Measurements from ENCODE around the gene SSNA1. TPM values are rescaled to one million over a fixed set of nuclear protein-coding genes. Genes with fewer than 3 reads are reported as not detected.

The SSNA1 gene, protein sequence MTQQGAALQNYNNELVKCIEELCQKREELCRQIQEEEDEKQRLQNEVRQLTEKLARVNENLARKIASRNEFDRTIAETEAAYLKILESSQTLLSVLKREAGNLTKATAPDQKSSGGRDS
- 92.8 to 153 TPM (median 142 TPM) in 5 replicates for total RNA-seq (2022; extraction: Qiagen RNA extraction)

DNA sequence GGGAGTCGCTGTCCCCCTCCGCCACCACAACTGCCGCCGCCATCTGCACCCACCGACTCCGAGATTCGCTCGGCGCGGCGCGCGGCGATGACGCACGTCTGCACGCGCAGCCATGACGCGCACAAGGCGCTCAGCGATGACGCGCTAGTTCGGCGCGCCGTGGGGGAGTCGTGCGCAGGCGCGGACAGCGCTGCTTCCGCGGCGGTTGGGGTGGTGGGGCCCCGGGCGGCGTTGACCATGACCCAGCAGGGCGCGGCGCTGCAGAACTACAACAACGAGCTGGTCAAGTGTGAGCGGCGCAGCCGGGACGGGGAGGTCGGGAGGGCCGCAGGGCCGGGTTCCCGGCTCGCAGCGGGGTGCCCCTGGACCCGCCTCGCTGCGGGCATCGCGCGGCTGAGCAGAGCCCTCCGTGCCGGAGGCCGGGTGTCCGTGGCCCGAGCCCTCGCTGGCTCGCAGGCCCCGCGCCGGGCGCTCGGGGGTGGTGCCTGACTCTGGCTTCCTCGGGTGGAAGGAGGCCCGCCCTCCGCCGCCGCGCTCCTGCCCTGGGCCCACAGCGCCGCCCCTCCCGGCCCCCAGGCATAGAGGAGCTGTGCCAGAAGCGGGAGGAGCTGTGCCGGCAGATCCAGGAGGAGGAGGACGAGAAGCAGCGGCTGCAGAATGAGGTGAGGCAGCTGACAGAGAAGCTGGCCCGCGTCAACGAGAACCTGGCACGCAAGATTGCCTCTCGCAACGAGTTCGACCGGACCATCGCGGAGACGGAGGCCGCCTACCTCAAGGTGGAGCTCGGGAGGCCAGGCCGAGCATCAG is at the start of gene SSNA1, which contains the start of gene ANAPC2:
SSNA1 (plus strand) TSS at position 187 of the 807 bp plus-strand sequence; CDS start at position 238, 51 bp downstream.
ANAPC2 (minus strand) TSS at position 71 of the 807 bp plus-strand sequence; CDS start at position 43, 28 bp downstream.

DNA sequence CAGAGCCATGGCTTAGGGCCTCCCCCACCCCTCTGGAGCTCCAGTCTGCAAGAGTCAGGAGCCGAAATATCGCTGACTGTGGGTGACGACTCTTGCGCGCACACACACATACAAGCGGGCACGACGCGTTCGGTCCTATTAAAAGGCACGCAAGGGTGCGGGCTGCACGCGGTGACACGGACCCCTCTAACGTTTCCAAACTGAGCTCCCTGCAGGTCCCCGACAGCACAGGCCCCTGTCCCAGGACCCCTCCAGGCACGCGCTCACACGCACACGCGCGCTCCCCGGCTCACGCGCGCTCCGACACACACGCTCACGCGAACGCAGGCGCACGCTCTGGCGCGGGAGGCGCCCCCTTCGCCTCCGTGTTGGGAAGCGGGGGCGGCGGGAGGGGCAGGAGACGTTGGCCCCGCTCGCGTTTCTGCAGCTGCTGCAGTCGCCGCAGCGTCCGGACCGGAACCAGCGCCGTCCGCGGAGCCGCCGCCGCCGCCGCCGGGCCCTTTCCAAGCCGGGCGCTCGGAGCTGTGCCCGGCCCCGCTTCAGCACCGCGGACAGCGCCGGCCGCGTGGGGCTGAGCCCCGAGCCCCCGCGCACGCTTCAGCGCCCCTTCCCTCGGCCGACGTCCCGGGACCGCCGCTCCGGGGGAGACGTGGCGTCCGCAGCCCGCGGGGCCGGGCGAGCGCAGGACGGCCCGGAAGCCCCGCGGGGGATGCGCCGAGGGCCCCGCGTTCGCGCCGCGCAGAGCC is 49.6 kb upstream of the SSNA1 start, which contains the start of gene GRIN1:
GRIN1 (plus strand) TSS at position 433 of the 746 bp plus-strand sequence. CDS start 333 bp downstream, outside the sequence.

DNA sequence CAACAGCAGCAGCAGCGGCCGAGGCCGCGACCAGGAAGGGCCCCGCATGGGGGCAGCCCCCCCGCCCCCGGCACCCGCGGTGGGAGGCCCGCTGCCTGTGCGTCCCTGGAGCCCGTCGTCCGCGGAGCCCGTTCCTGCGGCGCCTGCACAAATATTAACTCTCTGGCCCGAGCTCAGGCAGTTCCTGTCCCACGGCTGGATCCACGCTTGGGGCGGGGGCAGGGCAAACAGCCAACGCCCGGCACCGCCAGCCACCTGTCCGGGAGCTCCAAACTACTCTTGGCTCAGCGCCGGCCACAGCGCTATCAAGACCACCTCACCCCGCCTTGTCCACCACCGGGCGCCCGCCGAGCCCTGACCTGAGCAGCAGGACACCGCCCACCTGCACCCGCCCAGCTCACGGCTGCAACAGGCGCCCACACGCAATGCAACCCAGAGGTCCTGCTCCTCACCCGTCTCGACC is 18.5 kb upstream of the SSNA1 start, which contains the start of gene LRRC26:
LRRC26 (minus strand) TSS at position 156 of the 463 bp plus-strand sequence; CDS start at position 48, 108 bp downstream.

DNA sequence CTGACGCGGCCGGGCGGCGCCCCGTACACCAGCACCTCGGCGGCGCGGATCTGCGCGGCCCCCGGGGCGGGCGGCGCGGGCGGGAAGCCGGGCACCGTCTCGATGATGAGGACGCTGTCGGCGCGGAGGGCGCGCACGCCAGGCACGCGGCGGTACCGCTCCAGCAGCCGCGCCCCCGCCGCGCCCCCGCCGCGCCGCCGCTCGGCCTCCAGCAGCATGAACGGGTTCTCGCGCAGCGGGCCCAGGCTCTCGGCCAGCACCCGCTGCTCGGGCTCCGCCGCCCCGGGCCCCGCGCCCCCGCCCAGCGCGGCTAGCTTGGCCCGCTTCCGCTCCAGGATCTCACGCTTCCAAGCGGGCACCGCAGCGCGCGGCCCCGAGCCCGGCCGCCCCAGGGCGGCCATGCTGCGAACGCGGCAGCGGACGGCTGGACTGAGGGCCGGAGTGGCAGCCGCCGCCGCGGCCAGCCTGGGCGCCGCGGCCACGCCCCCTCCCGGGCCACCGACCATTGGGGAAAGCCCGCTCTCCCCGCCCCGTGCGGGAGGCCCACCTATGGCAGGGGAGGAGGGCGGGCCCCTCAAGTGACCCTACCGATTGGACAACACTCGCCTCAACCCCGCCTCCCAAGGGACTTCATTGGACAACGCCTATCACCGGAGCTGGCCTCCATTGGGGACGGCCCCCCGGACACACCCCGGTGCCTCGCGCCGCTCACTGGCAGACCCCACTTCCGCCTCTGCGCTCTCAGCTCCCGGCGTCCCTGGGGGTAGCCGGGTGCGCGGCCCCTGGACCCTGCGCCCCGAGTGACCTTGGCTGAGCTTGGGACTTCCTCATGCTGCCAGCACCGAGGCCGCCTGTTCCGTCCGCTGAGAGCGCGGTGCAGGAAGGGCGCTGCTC is 12.1 kb downstream of the SSNA1 start, which contains the start of gene TPRN:
TPRN (minus strand) TSS at position 431 of the 894 bp plus-strand sequence; CDS start at position 401, 30 bp downstream.

DNA sequence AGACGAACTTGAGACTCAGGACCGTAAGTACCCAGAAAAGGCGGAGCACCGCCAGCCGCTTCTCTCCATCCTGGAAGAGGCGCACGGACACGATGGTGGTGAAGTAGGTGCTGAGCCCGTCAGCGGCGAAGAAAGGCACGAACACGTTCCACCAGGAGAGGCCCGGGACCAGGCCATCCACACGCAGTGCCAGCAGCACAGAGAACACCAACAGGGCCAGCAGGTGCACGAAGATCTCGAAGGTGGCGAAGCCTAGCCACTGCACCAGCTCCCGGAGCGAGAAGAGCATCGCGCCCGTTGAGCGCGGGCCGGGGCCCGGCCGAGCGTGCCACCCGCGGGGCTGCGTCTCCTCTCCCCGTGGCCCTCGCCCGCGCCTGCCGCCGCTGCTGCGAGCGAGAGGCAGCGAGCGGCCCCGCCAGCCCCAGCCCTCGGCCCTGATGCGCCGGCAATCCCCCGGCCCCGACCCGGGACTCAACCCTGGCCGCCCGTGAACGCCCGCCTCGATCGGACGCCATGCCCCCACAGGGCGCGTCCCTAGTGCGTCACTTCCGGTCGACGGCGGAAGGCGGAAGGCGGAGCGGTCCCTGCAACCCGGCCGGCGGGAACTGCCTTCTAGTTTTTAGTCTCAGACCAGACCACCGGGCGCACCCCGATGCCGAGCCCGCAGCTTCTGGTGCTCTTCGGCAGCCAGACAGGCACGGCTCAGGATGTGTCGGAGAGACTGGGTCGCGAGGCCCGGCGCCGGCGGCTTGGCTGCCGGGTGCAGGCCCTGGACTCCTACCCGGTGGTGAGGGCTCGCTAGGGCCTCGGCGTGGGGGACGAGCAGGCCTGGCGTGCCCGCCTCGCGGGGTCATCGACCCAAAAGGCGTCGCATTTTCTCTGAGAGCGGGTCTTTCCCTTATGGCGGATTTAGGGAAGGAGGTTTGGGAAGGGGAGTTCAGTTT is 16.9 kb downstream of the SSNA1 start, which contains the start of the genes NDOR1 and TMEM203:
NDOR1 (plus strand) TSS at position 575 of the 944 bp plus-strand sequence; CDS start at position 653, 78 bp downstream.
TMEM203 (minus strand) TSS at position 523 of the 944 bp plus-strand sequence; CDS start at position 289, 234 bp downstream.

DNA sequence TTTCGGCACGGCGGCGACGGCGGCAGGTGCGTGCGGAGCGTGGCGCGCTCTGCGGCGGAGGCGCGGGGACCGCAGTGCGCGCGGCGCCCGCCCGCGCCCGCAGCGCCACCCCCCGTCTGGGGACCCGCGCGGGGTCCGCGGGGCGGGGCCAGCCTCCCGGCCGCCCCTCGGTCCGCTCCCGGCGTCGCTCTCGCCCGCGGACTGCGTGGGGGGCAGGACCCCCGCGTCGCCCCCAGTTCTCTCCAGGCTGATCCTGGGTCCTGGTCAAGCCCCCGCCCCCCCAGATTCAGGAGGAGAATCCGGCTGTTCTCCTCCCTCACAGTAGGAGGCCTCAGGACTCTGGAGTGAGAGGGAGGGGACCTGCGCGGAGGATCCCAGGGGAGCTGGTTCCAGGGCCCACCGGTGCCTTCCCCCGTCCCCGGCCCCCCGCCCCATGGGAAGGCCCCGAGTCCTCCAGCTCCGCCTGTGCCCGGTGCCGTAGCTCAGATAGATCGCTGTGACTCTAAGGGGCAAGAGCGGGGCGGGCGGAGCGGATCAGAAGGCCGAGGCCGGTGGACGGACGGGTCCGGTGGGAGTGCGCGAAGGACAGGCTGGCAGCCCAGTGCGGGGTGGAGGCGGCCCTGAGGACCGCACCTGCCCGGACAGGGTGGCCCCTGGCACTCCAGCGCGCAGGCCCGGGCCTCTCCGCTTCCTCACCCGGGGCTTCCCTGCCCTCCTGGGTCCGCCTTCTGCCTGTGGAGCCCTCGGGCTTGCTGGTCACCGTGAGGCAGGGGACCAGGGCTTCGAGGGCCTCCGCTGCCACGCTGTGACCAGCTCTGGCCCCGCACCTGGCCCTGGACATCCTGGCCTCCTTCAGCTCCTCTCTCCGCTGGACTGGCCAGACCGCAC is 34.0 kb downstream of the SSNA1 start, which contains the start of gene RNF208:
RNF208 (minus strand) TSS at position 51 of the 888 bp plus-strand sequence. CDS start 1,028 bp downstream, outside the sequence.

DNA sequence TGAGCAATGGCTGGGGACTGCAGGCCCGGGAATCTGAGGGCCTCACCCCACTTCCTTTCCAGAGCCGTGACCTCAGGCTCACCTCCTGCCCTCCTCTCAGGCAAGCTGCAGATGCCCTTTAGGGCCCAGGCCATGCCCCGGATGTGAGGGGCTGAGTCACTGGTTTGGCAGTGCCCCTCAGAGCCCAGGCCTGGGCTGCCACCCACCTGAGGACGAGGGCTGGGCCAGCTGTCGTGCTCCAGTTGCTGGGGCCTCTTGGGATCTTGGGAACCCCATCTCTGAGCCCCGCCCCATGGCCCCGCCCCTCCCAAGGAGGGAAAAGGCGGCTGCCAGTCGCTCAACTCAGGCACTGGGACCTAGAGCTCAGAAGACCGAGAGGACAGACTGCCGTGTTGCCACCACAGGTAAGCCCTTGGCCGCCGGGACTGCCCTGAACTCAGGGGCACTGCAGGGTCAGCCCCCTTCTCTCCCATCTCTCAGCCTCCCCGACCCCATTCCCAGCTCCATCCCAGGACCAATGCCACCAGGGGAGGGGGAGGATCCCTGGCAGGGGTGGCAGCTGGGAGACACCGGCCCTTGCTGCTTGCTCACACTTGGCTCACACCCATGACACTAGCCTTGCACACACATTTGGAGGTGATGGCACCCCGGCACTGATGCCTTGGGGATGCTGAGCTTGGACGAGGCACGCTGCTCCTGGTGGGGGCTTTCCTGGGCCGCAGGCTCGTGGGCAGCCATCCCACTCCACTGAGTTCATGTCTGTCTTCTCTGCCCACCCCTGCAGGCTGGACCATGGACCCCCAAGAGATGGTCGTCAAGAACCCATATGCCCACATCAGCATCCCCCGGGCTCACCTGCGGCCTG is 36.6 kb downstream of the SSNA1 start, which contains the start of gene CYSRT1:
CYSRT1 (plus strand) TSS at position 345 of the 865 bp plus-strand sequence; CDS start at position 793, 448 bp downstream.

DNA sequence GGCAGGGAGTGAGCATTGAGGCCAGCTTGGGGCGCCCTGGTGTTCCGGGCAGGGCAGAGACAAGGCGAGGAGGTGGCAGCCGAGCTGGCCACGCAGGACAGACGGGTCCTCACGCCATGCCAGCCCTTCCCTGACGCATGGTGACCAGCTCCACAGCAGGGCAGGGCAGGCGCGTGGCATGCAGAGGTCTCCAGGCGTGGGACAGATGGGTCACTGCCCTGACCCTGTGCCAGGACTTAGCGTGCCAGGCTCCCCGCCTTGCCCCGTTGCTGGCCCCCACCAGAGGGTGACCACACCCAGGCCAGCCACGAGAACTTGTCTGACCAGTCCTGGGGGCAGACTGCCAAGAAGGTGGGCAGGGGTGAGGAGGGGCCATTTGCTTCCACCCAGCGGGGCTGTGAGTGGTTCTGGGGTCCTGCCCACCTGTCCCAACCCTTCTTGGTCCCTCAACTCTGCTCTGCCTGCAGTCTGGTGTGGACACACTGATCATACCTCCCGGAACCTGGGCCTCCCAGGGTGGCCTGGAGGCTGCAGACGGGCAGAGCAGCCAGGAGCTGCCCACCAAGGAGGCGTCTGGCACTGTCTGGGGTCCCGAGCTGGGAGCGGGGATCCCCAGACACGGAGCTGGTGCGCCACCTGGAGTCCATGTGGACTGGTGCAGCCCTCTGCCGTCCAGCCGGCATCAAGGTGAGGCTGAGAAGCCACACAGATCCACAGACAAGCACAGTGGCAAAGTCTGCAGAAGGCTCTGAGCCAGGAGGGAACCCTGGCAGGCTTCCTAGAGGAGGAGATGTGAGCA is 38.8 kb downstream of the SSNA1 start, which contains the start of gene RNF224:
RNF224 (plus strand) TSS at position 449 of the 799 bp plus-strand sequence. CDS start 834 bp downstream, outside the sequence.

DNA sequence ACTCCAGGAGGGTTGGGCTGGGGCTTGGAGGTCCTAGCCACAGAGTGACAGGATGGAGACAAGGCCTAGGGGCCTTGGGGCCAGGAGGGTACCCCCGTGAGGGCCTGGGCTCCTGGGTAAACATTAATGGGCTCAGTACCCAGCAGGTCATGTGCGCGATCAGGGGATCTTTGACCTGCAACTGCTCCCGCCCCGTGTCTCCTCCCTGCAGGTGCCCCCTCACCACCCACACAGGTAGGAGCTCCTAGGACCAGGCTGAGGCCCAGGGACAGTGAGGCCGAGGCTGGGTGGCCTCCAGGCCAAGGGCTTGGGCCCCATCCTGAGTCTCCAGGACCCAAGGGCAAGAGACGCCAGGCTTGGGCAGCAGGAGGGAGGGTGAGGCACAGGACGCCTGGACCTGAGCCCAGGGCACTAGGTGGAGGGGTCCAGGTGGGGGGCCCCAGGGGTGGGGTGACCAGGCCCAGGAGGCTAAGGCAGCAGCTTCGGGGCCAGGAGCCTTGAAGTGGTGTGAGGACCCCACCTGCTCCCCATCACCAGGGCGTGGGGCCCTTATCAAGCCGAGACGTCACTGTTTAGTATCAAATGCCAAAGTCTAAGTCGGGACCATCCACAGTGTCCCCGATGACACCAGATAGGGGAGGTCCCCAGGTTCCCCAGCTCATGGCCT is 42.4 kb downstream of the SSNA1 start, which contains the start of gene SLC34A3:
SLC34A3 (plus strand) TSS at position 197 of the 667 bp plus-strand sequence. CDS start 802 bp downstream, outside the sequence.

Other genes with a start within 250 kb of the SSNA1 start
- gene FBXW5, start 243.9 kb upstream of the SSNA1 start, total RNA-seq (2022; extraction: Qiagen RNA extraction) = 71.5 to 97.8 TPM (median 91.7 TPM) in 5 replicates
- gene C8G, start 243.4 kb upstream of the SSNA1 start, total RNA-seq (2022; extraction: Qiagen RNA extraction) = 0.62 to 1.7 TPM (median 1.2 TPM) in 5 replicates
- 0.46 to 1.6 TPM (median 1.2 TPM) in 5 replicates for gene LCN12, start 236.4 kb upstream of the SSNA1 start, total RNA-seq (2022; extraction: Qiagen RNA extraction)
- gene PTGDS, start 211.2 kb upstream of the SSNA1 start, total RNA-seq (2022; extraction: Qiagen RNA extraction) = 0.55 to 0.77 TPM (median 0.67 TPM) in 5 replicates
- gene LCNL1, start 205.7 kb upstream of the SSNA1 start, total RNA-seq (2022; extraction: Qiagen RNA extraction) = 0.08 to 0.16 TPM (median 0.13 TPM) in 5 replicates
- gene PAXX, start 196.3 kb upstream of the SSNA1 start, total RNA-seq (2022; extraction: Qiagen RNA extraction) = 46.7 to 85.5 TPM (median 74.2 TPM) in 5 replicates
- 2.3 to 5.7 TPM (median 4.6 TPM) in 5 replicates for gene CLIC3, start 192.1 kb upstream of the SSNA1 start, total RNA-seq (2022; extraction: Qiagen RNA extraction)
- 22.8 to 26.7 TPM (median 24.4 TPM) in 5 replicates for gene ABCA2, start 160.4 kb upstream of the SSNA1 start, total RNA-seq (2022; extraction: Qiagen RNA extraction)
- 0.05 to 0.08 TPM (median 0.06 TPM) in 4 of 5 replicates, not detected in the other for gene FUT7, start 156.6 kb upstream of the SSNA1 start, total RNA-seq (2022; extraction: Qiagen RNA extraction)
- gene NPDC1, start 142.5 kb upstream of the SSNA1 start, total RNA-seq (2022; extraction: Qiagen RNA extraction) = 44.0 to 83.3 TPM (median 79.5 TPM) in 5 replicates
- gene ENTPD2, start 134.6 kb upstream of the SSNA1 start, total RNA-seq (2022; extraction: Qiagen RNA extraction) = 3.3 to 4.5 TPM (median 3.5 TPM) in 5 replicates
- 17.6 to 24.7 TPM (median 21.7 TPM) in 5 replicates for gene SAPCD2, start 118.1 kb upstream of the SSNA1 start, total RNA-seq (2022; extraction: Qiagen RNA extraction)
- 10.8 to 13.9 TPM (median 11.0 TPM) in 5 replicates for gene UAP1L1, start 111.2 kb upstream of the SSNA1 start, total RNA-seq (2022; extraction: Qiagen RNA extraction)
- 48.0 to 53.7 TPM (median 49.8 TPM) in 5 replicates for gene MAN1B1, start 101.7 kb upstream of the SSNA1 start, total RNA-seq (2022; extraction: Qiagen RNA extraction)
- 70.6 to 111 TPM (median 110 TPM) in 5 replicates for gene DPP7, start 73.9 kb upstream of the SSNA1 start, total RNA-seq (2022; extraction: Qiagen RNA extraction)
- gene GRIN1, start 49.5 kb upstream of the SSNA1 start, total RNA-seq (2022; extraction: Qiagen RNA extraction) = 0.22 to 0.66 TPM (median 0.45 TPM) in 5 replicates
- 0.41 to 1.7 TPM (median 0.93 TPM) in 5 replicates for gene LRRC26, start 18.6 kb upstream of the SSNA1 start, total RNA-seq (2022; extraction: Qiagen RNA extraction)
- not detected in 5 replicates for gene TMEM210, start 16.6 kb upstream of the SSNA1 start, total RNA-seq (2022; extraction: Qiagen RNA extraction)
- gene ANAPC2, start 116 bp upstream of the SSNA1 start, total RNA-seq (2022; extraction: Qiagen RNA extraction) = 26.9 to 35.9 TPM (median 31.9 TPM) in 5 replicates
- gene TPRN, start 12.1 kb downstream of the SSNA1 start, total RNA-seq (2022; extraction: Qiagen RNA extraction) = 9.2 to 11.6 TPM (median 10.2 TPM) in 5 replicates
- gene TMEM203, start 17.0 kb downstream of the SSNA1 start, total RNA-seq (2022; extraction: Qiagen RNA extraction) = 35.3 to 45.9 TPM (median 45.0 TPM) in 5 replicates
- gene NDOR1, start 17.0 kb downstream of the SSNA1 start, total RNA-seq (2022; extraction: Qiagen RNA extraction) = 14.8 to 16.5 TPM (median 15.2 TPM) in 5 replicates
- 1.2 to 1.9 TPM (median 1.7 TPM) in 5 replicates for gene RNF208, start 33.6 kb downstream of the SSNA1 start, total RNA-seq (2022; extraction: Qiagen RNA extraction)
- gene CYSRT1, start 36.5 kb downstream of the SSNA1 start, total RNA-seq (2022; extraction: Qiagen RNA extraction) = 3.0 to 5.5 TPM (median 4.2 TPM) in 5 replicates
- gene RNF224, start 38.8 kb downstream of the SSNA1 start, total RNA-seq (2022; extraction: Qiagen RNA extraction) = 0.07 to 0.24 TPM (median 0.14 TPM) in 5 replicates
- gene SLC34A3, start 42.2 kb downstream of the SSNA1 start, total RNA-seq (2022; extraction: Qiagen RNA extraction) = 0.05 to 0.16 TPM (median 0.07 TPM) in 4 of 5 replicates, not detected in the other
- gene TUBB4B, start 52.6 kb downstream of the SSNA1 start, total RNA-seq (2022; extraction: Qiagen RNA extraction) = 681 to 782 TPM (median 752 TPM) in 5 replicates
- gene STPG3, start 62.6 kb downstream of the SSNA1 start, total RNA-seq (2022; extraction: Qiagen RNA extraction) = not detected in 5 replicates
- gene NELFB, start 66.7 kb downstream of the SSNA1 start, total RNA-seq (2022; extraction: Qiagen RNA extraction) = 52.4 to 60.5 TPM (median 56.8 TPM) in 5 replicates
- gene TOR4A, start 89.0 kb downstream of the SSNA1 start, total RNA-seq (2022; extraction: Qiagen RNA extraction) = 19.9 to 27.5 TPM (median 25.0 TPM) in 5 replicates
- gene NRARP, start 113.6 kb downstream of the SSNA1 start, total RNA-seq (2022; extraction: Qiagen RNA extraction) = 2.5 to 5.1 TPM (median 3.9 TPM) in 5 replicates
- 4.4 to 6.8 TPM (median 6.5 TPM) in 5 replicates for gene EXD3, start 234.5 kb downstream of the SSNA1 start, total RNA-seq (2022; extraction: Qiagen RNA extraction)
- 0.79 to 1.8 TPM (median 1.7 TPM) in 5 replicates for gene NOXA1, start 234.7 kb downstream of the SSNA1 start, total RNA-seq (2022; extraction: Qiagen RNA extraction)

Measured in A549 treated with Hydrocortisone at 1 μM for 4 hours (cell line).